K562 (cell line): ENCODE measurements around the gene TFAP2B. TPM values are rescaled to one million over a fixed set of nuclear protein-coding genes. Genes with fewer than 3 reads are reported as not detected.

ENCODE experiments used
- BCL6 ChIP-seq: fragments of 250-450 bp; sonication (Bioruptor Pico); IDR thresholded peaks from 2 replicates; pipeline ENCODE4 v1.4.0; 2020
- EGR1 ChIP-seq: fragments of 450-650 bp; conservative IDR thresholded peaks from 2 replicates; pipeline ENCODE4 v1.6.1; 2017; ENCODE audit warnings: mild to moderate bottlenecking
- KLF10 ChIP-seq: fragments of 250-450 bp; sonication (Bioruptor Pico); IDR thresholded peaks from 2 replicates; pipeline ENCODE4 v1.6.1; 2021; ENCODE audit warnings: matching md5 sums
- POU5F1 ChIP-seq: fragments of 150-350 bp; IDR thresholded peaks from 2 replicates; pipeline ENCODE4 v1.6.1; 2014; ENCODE audit warnings: borderline replicate concordance, low read length, low read depth, mild to moderate bottlenecking; ENCODE audit not compliant: partially characterized antibody
- RBFOX2 ChIP-seq: fragments of 200-400 bp; formaldehyde crosslinking; IDR thresholded peaks from 2 replicates; pipeline ENCODE4 v1.6.1; 2017; ENCODE audit warnings: low read depth, mild to moderate bottlenecking, low read length, moderate library complexity
- ZNF143 ChIP-seq: sonication (generic); formaldehyde crosslinking; IDR thresholded peaks from 2 replicates; pipeline ENCODE4 v1.9.0; 2022; ENCODE audit warnings: mild to moderate bottlenecking, missing genetic modification reagents
- ZNF318 ChIP-seq, 2 experiments: fragments of 450-650 bp; IDR thresholded peaks; 2 replicates each; pipeline ENCODE4 v1.6.1; 2016; ENCODE audit warnings: mild to moderate bottlenecking in 2 of 2, borderline replicate concordance in 1 of 2, low read depth in 1 of 2, moderate library complexity in 1 of 2
- ZNF583 ChIP-seq: fragments of 250-450 bp; sonication (Bioruptor Pico); IDR thresholded peaks from 2 replicates; pipeline ENCODE4 v1.4.0; 2020
- polyA plus RNA-seq, 8 experiments: library from polyadenylated mRNA; depleted of rRNA in 4 of 8; stranded (reverse) in 5 of 8; unstranded in 3 of 8; fragments of >200 nt; fragmentation: Nextera tagmentation in 2 of 8; fragmentation: Illumina TruSeq in 1 of 8; extraction: Ambion mirVana in 2 of 8; extraction: Trizol in 1 of 8; gene quantifications; 2 replicates each; pipeline versions ENCODE4 v1.2.1 to v1.2.3, GENCODE V29; 2011 to 2014; ENCODE audit warnings: inconsistent platforms in 1 of 8, missing spikeins in 1 of 8
- total RNA-seq, 7 experiments: library from RNA; depleted of rRNA in 6 of 7; stranded (reverse); fragments of >200 nt in 6 of 7; fragmentation: Illumina TruSeq in 2 of 7; extraction: Trizol in 2 of 7; gene quantifications; 2 replicates each; pipeline versions ENCODE4 v1.2.1 to v1.2.3, GENCODE V29; 2011 to 2021; ENCODE audit warnings: low replicate concordance in 1 of 7

TFAP2B gene
- total and polyA plus RNA-seq, 9 of the 15 experiments (the other 6 are each of a cell fraction or from before 2014, with no cell fraction given): not detected

GRCh38 chr6:50826037-50826761, 7.5 kb downstream of the TFAP2B start (continued):
- TF ChIP-seq ZNF318 (IDR thresholded peaks at IDR 0.05; ENCODE audit: borderline replicate concordance in 1 of 2, low read depth in 1 of 2) (no peak), EGR1 (no peak), KLF10 (CRISPR knock-in tag) (no peak), POU5F1 (no peak), BCL6 (CRISPR knock-in tag) (no peak), ZNF143 (CRISPR knock-in tag) (no peak), RBFOX2 (no peak), ZNF583 (no peak)
- TF ChIP-seq, all 486 proteins: peak for 3
